Breast epithelium (tissue), 3 donors: ENCODE results near the gene ZNRF2.

ENCODE experiments used
- CTCF ChIP-seq, 3 donors: fragments of 450-650 bp; IDR thresholded peaks; one replicate each; pipeline ENCODE4 v1.5.1; 2016 to 2017; ENCODE audit warnings: antibody characterized with exemption in 3 of 3, mild to moderate bottlenecking in 3 of 3, moderate library complexity in 3 of 3
- POLR2A ChIP-seq: fragments of 450-650 bp; IDR thresholded peaks from one replicate; pipeline ENCODE4 v1.6.1; 2016; ENCODE audit warnings: antibody characterized with exemption, mild to moderate bottlenecking, moderate library complexity
- POLR2AphosphoS5 ChIP-seq, 3 donors: sonication (generic); formaldehyde crosslinking; IDR thresholded peaks; one replicate each; pipeline ENCODE4 v1.6.1; 2017; ENCODE audit warnings: antibody characterized with exemption in 3 of 3

GRCh38 chr7:30367561-30367960 is 83.2 kb downstream of the ZNRF2 start:
- TF ChIP-seq CTCF (IDR thresholded peaks at IDR 0.05) (no peak), POLR2AphosphoS5 (IDR thresholded peaks at IDR 0.05) (no peak), POLR2A (no peak)
